Measurements from ENCODE around the gene NCKAP1.

GRCh38 chr2:182898718-182899117, 139.5 kb downstream of the NCKAP1 start:
- no peak for TF ChIP-seq POLR2A (IDR thresholded peaks at IDR 0.05)
- TF ChIP-seq CTCF (IDR thresholded peaks at IDR 0.05) = no peak
